HEK293 (cell line): ENCODE results near the gene ARID5A.

Experiments used
- BCL11B ChIP-seq: fragments of 450-650 bp; formaldehyde crosslinking; IDR thresholded peaks from 2 replicates; pipeline ENCODE4 v1.5.1; 2016; ENCODE audit warnings: low read depth, missing biosample characterization, missing genetic modification characterization
- EGR2 ChIP-seq: fragments of 450-650 bp; formaldehyde crosslinking; IDR thresholded peaks from 2 replicates; pipeline ENCODE4 v1.5.1; 2016; ENCODE audit warnings: low read depth, missing biosample characterization, missing genetic modification characterization
- GFI1B ChIP-seq: fragments of 450-650 bp; formaldehyde crosslinking; IDR thresholded peaks from 2 replicates; pipeline ENCODE4 v1.5.1; 2016; ENCODE audit warnings: missing biosample characterization, missing genetic modification characterization
- INSM2 ChIP-seq: fragments of 450-650 bp; formaldehyde crosslinking; IDR thresholded peaks from 2 replicates; pipeline ENCODE4 v1.5.1; 2016; ENCODE audit warnings: missing biosample characterization, missing genetic modification characterization
- KLF9 ChIP-seq: fragments of 450-650 bp; formaldehyde crosslinking; IDR thresholded peaks from 2 replicates; pipeline ENCODE4 v1.5.1; 2016; ENCODE audit warnings: missing biosample characterization, missing genetic modification characterization, low read depth
- PATZ1 ChIP-seq: fragments of 450-650 bp; formaldehyde crosslinking; IDR thresholded peaks from 2 replicates; pipeline ENCODE4 v1.5.1; 2016; ENCODE audit warnings: missing biosample characterization, missing genetic modification characterization
- SP7 ChIP-seq: fragments of 450-650 bp; formaldehyde crosslinking; IDR thresholded peaks from 2 replicates; pipeline ENCODE4 v1.5.1; 2016; ENCODE audit warnings: missing biosample characterization, missing genetic modification characterization
- ZBTB10 ChIP-seq: fragments of 450-650 bp; formaldehyde crosslinking; IDR thresholded peaks from 2 replicates; pipeline ENCODE4 v1.5.1; 2016; ENCODE audit warnings: missing biosample characterization, missing genetic modification characterization
- ZBTB26 ChIP-seq: fragments of 450-650 bp; formaldehyde crosslinking; optimal IDR thresholded peaks from 2 replicates; pipeline ENCODE3; 2016; ENCODE audit warnings: missing biosample characterization, mild to moderate bottlenecking, missing genetic modification characterization
- ZBTB48 ChIP-seq: fragments of 450-650 bp; formaldehyde crosslinking; IDR thresholded peaks from 2 replicates; pipeline ENCODE4 v1.5.1; 2016; ENCODE audit warnings: missing biosample characterization, missing genetic modification characterization
- ZBTB8A ChIP-seq: fragments of 450-650 bp; formaldehyde crosslinking; IDR thresholded peaks from 2 replicates; pipeline ENCODE4 v1.5.1; 2016; ENCODE audit warnings: missing biosample characterization, missing genetic modification characterization
- ZNF223 ChIP-seq: fragments of 450-650 bp; formaldehyde crosslinking; IDR thresholded peaks from 2 replicates; pipeline ENCODE4 v1.5.1; 2016; ENCODE audit warnings: missing biosample characterization, missing genetic modification characterization
- ZNF449 ChIP-seq: fragments of 450-650 bp; formaldehyde crosslinking; IDR thresholded peaks from 2 replicates; pipeline ENCODE4 v1.5.1; 2017; ENCODE audit warnings: missing biosample characterization, mild to moderate bottlenecking, missing genetic modification characterization, moderate library complexity
- ZNF600 ChIP-seq: fragments of 450-650 bp; formaldehyde crosslinking; IDR thresholded peaks from 2 replicates; pipeline ENCODE4 v1.5.1; 2016; ENCODE audit warnings: missing biosample characterization, missing genetic modification characterization
- ZNF629 ChIP-seq: fragments of 450-650 bp; formaldehyde crosslinking; IDR thresholded peaks from 2 replicates; pipeline ENCODE4 v1.5.1; 2017; ENCODE audit warnings: missing biosample characterization, missing genetic modification characterization
- ZNF660 ChIP-seq: fragments of 450-650 bp; IDR thresholded peaks from 2 replicates; pipeline ENCODE4 v1.5.1; 2018; ENCODE audit warnings: missing biosample characterization, mild to moderate bottlenecking, missing genetic modification characterization
- ZNF747 ChIP-seq: fragments of 450-650 bp; formaldehyde crosslinking; IDR thresholded peaks from 2 replicates; pipeline ENCODE4 v1.5.1; 2016; ENCODE audit warnings: missing biosample characterization, missing genetic modification characterization
- ZNF777 ChIP-seq: fragments of 450-650 bp; formaldehyde crosslinking; IDR thresholded peaks from 2 replicates; pipeline ENCODE4 v1.5.1; 2017; ENCODE audit warnings: missing biosample characterization, missing genetic modification characterization, borderline replicate concordance

ARID5A gene

GRCh38 chr2:96537066-96537733 is 648 bp downstream of the ARID5A start (continued):
- TF ChIP-seq ZNF449, result 0 out of 2 replicates have a peak, but pooled peaks have one; percentile 31
- TF ChIP-seq PATZ1 (tag by site-specific recombination), result peak; percentile 24; the same call in 1 of the 2 replicates
- TF ChIP-seq INSM2 (tag by site-specific recombination), result no peak
- no peak for TF ChIP-seq ZNF660 (tag by site-specific recombination)
- peak; percentile 29; the same call in 1 of the 2 replicates for TF ChIP-seq SP7 (tag by site-specific recombination)
- no peak for TF ChIP-seq BCL11B (tag by site-specific recombination)
- TF ChIP-seq ZBTB10 (tag by site-specific recombination), result no peak
- peak; percentile 26; the same call in 1 of the 2 replicates for TF ChIP-seq KLF9 (tag by site-specific recombination)
- 0 out of 2 replicates have a peak, but pooled peaks have one; percentile 11 for TF ChIP-seq ZNF629 (tag by site-specific recombination)
- no peak for TF ChIP-seq GFI1B (tag by site-specific recombination)
- no peak for TF ChIP-seq ZNF223 (tag by site-specific recombination)
- TF ChIP-seq ZNF747 (tag by site-specific recombination), result no peak
- TF ChIP-seq ZNF600 (tag by site-specific recombination), result peak; percentile 80
- peak; percentile 65 for TF ChIP-seq ZBTB26
- peak; percentile 66 for TF ChIP-seq ZBTB8A
- 0 out of 2 replicates have a peak, but pooled peaks have one; percentile 37 for TF ChIP-seq ZBTB48 (tag by site-specific recombination)
- TF ChIP-seq EGR2, result no peak
- TF ChIP-seq ZNF777, result no peak
